Measurements from ENCODE around the gene PIGO.

- TF ChIP-seq CTCF (IDR thresholded peaks at IDR 0.05 in 2 of 3, conservative IDR thresholded peaks at IDR 0.05 in 1 of 3; ENCODE audit: control insufficient read depth in 2 of 3, extremely low read depth in 1 of 3, insufficient read depth in 1 of 3, low read depth in 3 of 3, low read length in 3 of 3) = no peak
- no peak for TF ChIP-seq ETV6 (conservative IDR thresholded peaks at IDR 0.05 in 1 of 2, IDR thresholded peaks at IDR 0.05 in 1 of 2; ENCODE audit: borderline replicate concordance in 1 of 2, low read depth in 1 of 2)
- no peak for TF ChIP-seq YBX1 (IDR thresholded peaks at IDR 0.05)
- TF ChIP-seq POLR2AphosphoS5 (IDR thresholded peaks at IDR 0.05; ENCODE audit: low read length) = no peak
- TF ChIP-seq MXI1 (IDR thresholded peaks at IDR 0.05; ENCODE audit: low read depth, low read length) = no peak
- no peak for TF ChIP-seq YY1 (IDR thresholded peaks at IDR 0.05; ENCODE audit: low read depth, low read length)
- no peak for TF ChIP-seq MAX (IDR thresholded peaks at IDR 0.05; ENCODE audit: low read depth, low read length)
These were observed 19.5 kb downstream of the PIGO start for GRCh38 chr9:35076848-35077247.
